Mucosa of gallbladder (tissue), 1 donor: ENCODE data around the gene MFNG. TPM values are rescaled to one million over a fixed set of nuclear protein-coding genes. Genes with fewer than 3 reads are reported as not detected.

ENCODE experiments used
- DNase-seq: peaks from one replicate; pipeline ENCODE4 v3.0.0-alpha.2; 2020; ENCODE audit warnings: low spot score
- total RNA-seq: library from RNA; stranded (reverse); gene quantifications from one replicate; pipeline ENCODE4 v1.2.1, GENCODE V29; 2021
- donor health status: DM: no; HTN: no; CAD: no.

MFNG gene
- total RNA-seq, 1 donor from 2014 or later = 24.2 TPM

- no peak for DNase-seq
Measured at GRCh38 chr22:37425369-37425768, 60.8 kb downstream of the MFNG start.

GRCh38 chr22:37423283-37423682, 62.9 kb downstream of the MFNG start:
- DNase-seq = no peak

GRCh38 chr22:37421468-37421877, 64.7 kb downstream of the MFNG start:
- no peak for DNase-seq

GRCh38 chr22:37420686-37421467, 65.3 kb downstream of the MFNG start:
- DNase-seq = no peak

DNA sequence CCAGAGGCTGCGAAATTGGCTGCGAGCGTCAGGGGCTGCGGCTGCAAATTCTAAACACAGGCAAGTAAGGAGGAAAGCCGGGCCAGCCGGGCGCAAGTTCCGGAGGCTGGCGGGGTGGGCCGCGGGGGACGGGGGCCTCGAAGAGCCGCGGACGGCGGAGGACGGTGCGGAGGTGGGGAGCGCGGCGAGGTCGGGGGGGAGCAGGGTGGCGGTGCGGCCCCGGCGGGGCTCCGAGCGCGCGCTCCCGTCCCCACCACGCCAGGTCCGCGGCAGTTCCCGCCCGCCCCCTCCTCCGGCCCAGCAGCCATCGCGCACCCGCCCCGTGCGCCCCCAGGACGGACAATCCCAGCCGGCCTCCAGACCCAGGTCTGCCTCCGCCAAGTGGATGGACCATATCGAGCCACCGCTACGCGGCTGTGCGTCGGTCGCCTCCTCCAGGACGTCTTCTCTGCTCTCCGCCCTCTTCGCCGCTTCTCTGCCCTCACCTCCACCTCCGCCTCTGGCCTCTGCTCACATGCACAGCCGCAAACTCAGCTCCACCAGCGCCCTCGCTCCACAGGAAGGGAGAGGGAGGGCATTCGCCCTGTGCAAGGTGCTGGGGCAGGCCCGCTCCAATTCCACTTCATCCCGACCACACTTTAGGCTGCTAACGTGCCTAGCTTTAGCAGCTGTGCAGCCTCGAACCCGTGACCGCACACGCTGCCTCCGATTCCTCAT, 66.1 kb downstream of the MFNG start:
- DNase-seq = peak; percentile 20

GRCh38 chr22:37419370-37419968, 66.7 kb downstream of the MFNG start:
- no peak for DNase-seq

Other genes with a start within 250 kb of the MFNG start
- 46.4 TPM for gene RAC2, start 242.1 kb downstream of the MFNG start, total RNA-seq
- gene CYTH4, start 203.9 kb downstream of the MFNG start, total RNA-seq = 24.1 TPM
- gene ELFN2, start 58.9 kb downstream of the MFNG start, total RNA-seq = 31.2 TPM
- 62.8 TPM for gene CARD10, start 33.0 kb upstream of the MFNG start, total RNA-seq
- 186 TPM for gene CDC42EP1, start 74.1 kb upstream of the MFNG start, total RNA-seq
- gene LGALS2, start 93.7 kb upstream of the MFNG start, total RNA-seq = 776 TPM
- gene GGA1, start 122.5 kb upstream of the MFNG start, total RNA-seq = 81.5 TPM
- gene SH3BP1, start 153.3 kb upstream of the MFNG start, total RNA-seq = 13.6 TPM
- 12.1 TPM for gene PDXP, start 172.3 kb upstream of the MFNG start, total RNA-seq
- gene LGALS1, start 189.3 kb upstream of the MFNG start, total RNA-seq = 587 TPM
- 27.1 TPM for gene NOL12, start 200.0 kb upstream of the MFNG start, total RNA-seq
- 119 TPM for gene TRIOBP, start 210.7 kb upstream of the MFNG start, total RNA-seq